IMR-90 (cell line): ENCODE results near the gene TNFRSF21. TPM values are rescaled to one million over a fixed set of nuclear protein-coding genes. Genes with fewer than 3 reads are reported as not detected.
"Not testable (repeated sequence)": the region's sequence is repeated elsewhere in the genome, so short reads cannot be mapped to it uniquely, and the experiment has no call there.

Source experiments
- ATAC-seq: fragments of 200-7000 bp; cut with Tn5 transposase; 2 replicates; pipeline ENCODE4 v1.9.1; 2020; ENCODE audit warnings: low read depth, mild to moderate bottlenecking, moderate library complexity
- BruUV-seq: library from RNA; stranded (reverse); fragments of 400-500 nt; replicated peaks from 2 replicates; lab custom pipeline; 2021; lab: Mats Ljungman, UMichigan
- CTCF ChIA-PET: fragments of 300-600 bp; formaldehyde crosslinking; extraction: SDS; loops from one replicate; lab custom pipeline; 2021; ENCODE audit warnings: antibody characterized with exemption; lab: Yijun Ruan, JAX
- POLR2A ChIA-PET: fragments of 300-600 bp; sonication (Branson Sonifier 250); formaldehyde crosslinking; loops from one replicate; lab custom pipeline; 2022; ENCODE audit warnings: antibody characterized with exemption; ENCODE audit not compliant: unreplicated experiment; lab: Charles Lee
- DNase-seq: peaks from one replicate; pipeline ENCODE4 v3.0.0; 2013
- H2AFZ ChIP-seq: replicated peaks from 2 replicates; pipeline ENCODE3; 2013; ENCODE audit warnings: low read length, mild to moderate bottlenecking; ENCODE audit not compliant: poor library complexity
- H2AK5ac ChIP-seq: 2 replicates; pipeline ENCODE4 v1.6.1; 2013; ENCODE audit warnings: low read depth, low read length, inconsistent platforms
- H2AK9ac ChIP-seq: replicated peaks from 2 replicates; pipeline ENCODE3; 2013; ENCODE audit warnings: mild to moderate bottlenecking, low read depth, low read length, moderate library complexity; ENCODE audit not compliant: poor library complexity
- H2BK120ac ChIP-seq: 2 replicates; pipeline ENCODE4 v1.6.1; 2013; ENCODE audit warnings: low read depth, low read length, inconsistent platforms
- H2BK15ac ChIP-seq: 3 replicates; pipeline ENCODE4 v1.6.1; 2013; ENCODE audit warnings: low read depth, low read length, inconsistent platforms
- H2BK20ac ChIP-seq: 2 replicates; pipeline ENCODE4 v1.6.1; 2013; ENCODE audit warnings: low read depth, mild to moderate bottlenecking, inconsistent platforms, low read length, moderate library complexity
- H2BK5ac ChIP-seq: 2 replicates; pipeline ENCODE4 v1.6.1; 2013; ENCODE audit warnings: mild to moderate bottlenecking, low read depth, low read length, inconsistent platforms; ENCODE audit not compliant: poor library complexity, severe bottlenecking
- H3K14ac ChIP-seq: replicated peaks from 2 replicates; pipeline ENCODE4 v1.6.1; 2013; ENCODE audit warnings: low read depth, low read length, inconsistent platforms
- H3K18ac ChIP-seq: 2 replicates; pipeline ENCODE4 v1.6.1; 2013; ENCODE audit warnings: low read depth, low read length, control low read depth
- H3K23ac ChIP-seq: 2 replicates; pipeline ENCODE4 v1.6.1; 2013; ENCODE audit warnings: low read depth, low read length, inconsistent platforms
- H3K27ac ChIP-seq: 2 replicates; pipeline ENCODE4 v1.5.1; 2013; ENCODE audit warnings: mild to moderate bottlenecking, control low read depth, low read length; ENCODE audit not compliant: insufficient read depth
- H3K27me3 ChIP-seq: 2 replicates; pipeline ENCODE4 v1.6.1; 2013; ENCODE audit warnings: low read length; ENCODE audit not compliant: control insufficient read depth, insufficient read depth
- H3K36me3 ChIP-seq: 2 replicates; pipeline ENCODE4 v1.6.1; 2013; ENCODE audit warnings: low read length, mixed read lengths; ENCODE audit not compliant: control insufficient read depth, insufficient read depth
- H3K4ac ChIP-seq: 2 replicates; pipeline ENCODE4 v1.6.1; 2013; ENCODE audit warnings: low read depth, low read length, inconsistent platforms
- H3K4me1 ChIP-seq: 2 replicates; pipeline ENCODE4 v1.6.1; 2013; ENCODE audit warnings: low read length, mixed read lengths; ENCODE audit not compliant: control insufficient read depth, insufficient read depth
- H3K4me2 ChIP-seq: 2 replicates; pipeline ENCODE4 v1.6.1; 2013; ENCODE audit warnings: low read depth, mild to moderate bottlenecking, control low read depth, low read length, moderate library complexity
- H3K4me3 ChIP-seq: 2 replicates; pipeline ENCODE4 v1.5.1; 2013; ENCODE audit warnings: low read depth, mild to moderate bottlenecking, control low read depth, low read length, moderate library complexity; ENCODE audit not compliant: insufficient read depth
- H3K56ac ChIP-seq: 2 replicates; pipeline ENCODE4 v1.6.1; 2013; ENCODE audit warnings: low read length, inconsistent platforms; ENCODE audit not compliant: insufficient read depth; ENCODE audit errors: extremely low read depth
- H3K79me1 ChIP-seq, 2 experiments: 2 replicates each; pipeline ENCODE4 v1.6.1; 2013; ENCODE audit warnings: low read length in 2 of 2, inconsistent platforms in 1 of 2, low read depth in 1 of 2
- H3K9ac ChIP-seq: 2 replicates; pipeline ENCODE4 v1.6.1; 2013; ENCODE audit warnings: low read depth, low read length, control low read depth
- H3K9me1 ChIP-seq: 2 replicates; pipeline ENCODE4 v1.6.1; 2013; ENCODE audit warnings: low read length, inconsistent platforms; ENCODE audit not compliant: insufficient read depth
- H3K9me3 ChIP-seq: 2 replicates; pipeline ENCODE4 v1.6.1; 2013; ENCODE audit warnings: low read length; ENCODE audit not compliant: control insufficient read depth, insufficient read depth
- H4K20me1 ChIP-seq: 2 replicates; pipeline ENCODE4 v1.6.1; 2013; ENCODE audit warnings: low read length, inconsistent platforms; ENCODE audit not compliant: insufficient read depth
- H4K5ac ChIP-seq: 2 replicates; pipeline ENCODE4 v1.6.1; 2013; ENCODE audit warnings: mild to moderate bottlenecking, low read depth, low read length, control low read depth
- H4K8ac ChIP-seq, 2 experiments: 2 replicates each; pipeline ENCODE4 v1.6.1; 2013; ENCODE audit warnings: low read depth in 2 of 2, low read length in 2 of 2, control low read depth in 1 of 2, inconsistent platforms in 1 of 2
- H4K91ac ChIP-seq: 2 replicates; pipeline ENCODE4 v1.6.1; 2013; ENCODE audit warnings: low read depth, low read length, inconsistent platforms; ENCODE audit not compliant: insufficient read depth
- CEBPB ChIP-seq: IDR thresholded peaks from 2 replicates; pipeline ENCODE4 v1.6.1; 2012; ENCODE audit warnings: low read depth, low read length, improper control_type of control experiment
- ELK1 ChIP-seq: fragments of 150-350 bp; IDR thresholded peaks from 2 replicates; pipeline ENCODE4 v1.6.1; 2016; ENCODE audit warnings: low read depth, mild to moderate bottlenecking, low read length, moderate library complexity, borderline replicate concordance
- NFE2L2 ChIP-seq: fragments of 150-350 bp; IDR thresholded peaks from 2 replicates; pipeline ENCODE4 v1.6.1; 2016; ENCODE audit warnings: low read depth, mild to moderate bottlenecking, low read length
- SMC3 ChIP-seq: fragments of 150-350 bp; IDR thresholded peaks from 2 replicates; pipeline ENCODE4 v1.6.1; 2016; ENCODE audit warnings: low read depth, mild to moderate bottlenecking, antibody characterized with exemption, low read length, moderate library complexity
- WGBS, 2 experiments: methylation state at CpG; one replicate each; pipeline versions ENCODE4 v1.1.5 to v1.1.7; 2013; ENCODE audit warnings: missing lambda C conversion rate in 2 of 2; ENCODE audit not compliant: insufficient read length in 1 of 2; ENCODE audit errors: extremely low coverage in 2 of 2; 5-methylcytosine and 5-hydroxymethylcytosine counted together
- dilution Hi-C: fragments of 300-500 bp; cut with HindIII; formaldehyde crosslinking; loops from one replicate; pipeline ENCODE4 v1.14.3; 2018; ENCODE audit warnings: low sequenced_read_pairs; ENCODE audit not compliant: unreplicated experiment
- in situ Hi-C: fragments of 300-500 bp; cut with MboI; formaldehyde crosslinking; loops from 3 replicates; pipeline ENCODE4 v1.14.3; 2019; ENCODE audit warnings: low sequenced_read_pairs, inconsistent platforms, mixed read lengths
- intact Hi-C: fragments of 100-400 bp; cut with micrococcal nuclease; formaldehyde crosslinking; loops from 2 replicates; pipeline ENCODE4 v1.10.0; 2022
- polyA plus RNA-seq, 3 experiments: library from polyadenylated mRNA; depleted of rRNA; stranded (reverse); fragments of >200 nt; gene quantifications; 2 replicates each; pipeline ENCODE4 v1.2.3, GENCODE V29; 2012; ENCODE audit warnings: low replicate concordance in 1 of 3
- total RNA-seq: library from RNA; depleted of rRNA; stranded (reverse); fragments of >200 nt; gene quantifications from 2 replicates; pipeline ENCODE4 v1.2.3, GENCODE V29; 2012

TNFRSF21 gene
- total and polyA plus RNA-seq, 2 of the 4 experiments (the other 2 are of a cell fraction), result 2.9 to 6.9 TPM

DNA sequence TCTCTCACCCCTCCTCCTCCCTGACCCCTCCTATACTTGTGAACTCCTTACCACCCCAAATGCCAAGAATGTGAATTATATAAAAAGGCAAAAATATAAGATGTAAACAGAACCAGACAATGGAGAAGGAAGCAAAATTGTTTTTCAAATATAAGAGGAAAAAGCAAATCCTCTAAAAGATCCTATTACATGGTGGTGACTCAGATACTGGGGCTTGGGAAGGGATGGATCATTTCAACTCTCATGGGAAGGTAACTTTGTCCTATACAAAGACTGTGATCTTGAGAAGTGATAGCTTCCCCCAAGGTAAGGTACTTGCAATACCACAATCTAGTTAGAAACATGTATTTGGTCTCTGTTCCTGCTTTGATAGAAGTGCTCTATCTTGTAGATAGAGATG is 24.6 kb upstream of the TNFRSF21 start:
- Histone ChIP-seq H2BK120ac (no peak overlapping the region), H4K20me1 (no peaks in the 10 kb centered on the region), H3K56ac (no peak overlapping the region), H2BK5ac (no peak overlapping the region), H2AFZ (no peak overlapping the region), H3K4ac (no peak overlapping the region), H3K27ac (no peak overlapping the region), H3K23ac (no peak overlapping the region), H3K18ac (no peak overlapping the region), H4K8ac (no peak overlapping the region), H3K4me1 (no peaks in the 10 kb centered on the region), H3K36me3 (no peaks in the 10 kb centered on the region), H3K27me3 (peaks cover 2% of the 10 kb centered on the region), H3K4me2 (no peak overlapping the region), H4K5ac (no peak overlapping the region), H2AK9ac (no peak overlapping the region), H3K9me1 (no peaks in the 10 kb centered on the region), H3K14ac (no peak overlapping the region), H2AK5ac (no peak overlapping the region), H2BK20ac (no peak overlapping the region), H3K9me3 (no peaks in the 10 kb centered on the region), H3K4me3 (no peak overlapping the region), H3K79me1 (no peaks in the 10 kb centered on the region), H4K91ac (no peak overlapping the region), H2BK15ac (no peak overlapping the region), H3K9ac (no peak overlapping the region)
- TF ChIP-seq ELK1, result no peak
- TF ChIP-seq CEBPB, result no peak
- no peak for TF ChIP-seq NFE2L2
- no peak for TF ChIP-seq SMC3
- BruUV-seq, result no TSS peak
- CTCF ChIA-PET, result no interaction called here
- no peak for DNase-seq
- intact Hi-C loops (no loop called here), dilution Hi-C loops (no loop called here), in situ Hi-C loops (no loop called here)
- POLR2A ChIA-PET, result no interaction called here
- ATAC-seq, result no peak

DNA sequence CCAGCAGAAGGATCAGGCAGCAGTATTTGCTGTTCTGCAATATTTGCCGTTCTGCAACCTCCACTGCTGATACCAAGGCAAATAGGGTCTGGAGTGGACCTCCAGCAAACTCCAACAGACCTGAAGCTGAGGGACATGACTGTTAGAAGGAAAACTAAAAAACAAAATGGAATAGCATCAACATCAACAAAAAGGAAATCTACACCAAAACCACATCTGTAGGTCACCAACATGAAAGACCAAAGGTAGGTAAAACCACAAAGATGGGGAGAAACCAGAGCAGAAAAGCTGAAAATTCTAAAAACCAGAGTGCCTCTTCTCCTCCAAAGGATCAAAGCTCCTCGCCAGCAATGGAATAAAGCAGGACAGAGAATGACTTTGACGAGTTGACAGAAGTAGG is 18.9 kb upstream of the TNFRSF21 start:
- H3K4me2 ChIP-seq, H2AFZ ChIP-seq, H4K20me1 ChIP-seq, H2BK5ac ChIP-seq, H2BK15ac ChIP-seq, H4K91ac ChIP-seq, H3K4ac ChIP-seq, in situ Hi-C loops, H3K23ac ChIP-seq, H3K36me3 ChIP-seq, BruUV-seq, H2BK120ac ChIP-seq, ATAC-seq, CTCF ChIA-PET, H3K27me3 ChIP-seq, H2AK9ac ChIP-seq, DNase-seq, H3K9me3 ChIP-seq, H4K5ac ChIP-seq, H3K4me3 ChIP-seq, intact Hi-C loops, H3K4me1 ChIP-seq, H3K9ac ChIP-seq, dilution Hi-C loops, H3K27ac ChIP-seq, H4K8ac ChIP-seq, H2BK20ac ChIP-seq, H3K18ac ChIP-seq, H3K79me1 ChIP-seq, H3K14ac ChIP-seq, H3K9me1 ChIP-seq, POLR2A ChIA-PET, H2AK5ac ChIP-seq, H3K56ac ChIP-seq: not testable (repeated sequence)
- no CpG with 5 or more reads among the region's 3 CpGs for WGBS, 2 experiments
